Upper lobe of left lung (tissue), 6 donors: Measurements from ENCODE around the gene NFIX. TPM values are rescaled to one million over a fixed set of nuclear protein-coding genes. Genes with fewer than 3 reads are reported as not detected.
A peak's percentile ranks its signal among the peaks of the same experiment; 100 is the strongest.

Experiments
- ATAC-seq, 2 donors: fragments of 200-7000 bp; cut with Tn5 transposase; one replicate each; pipeline ENCODE4 v1.9.1; 2022; ENCODE audit warnings: mild to moderate bottlenecking in 2 of 2, moderate library complexity in 2 of 2; ENCODE audit not compliant: low FRiP score in 2 of 2
- DNase-seq, 2 donors: peaks; one replicate each; pipeline ENCODE4 v3.0.0-alpha.2; 2019 to 2020
- H3K27ac ChIP-seq, 4 donors: fragments of 200-600 bp; sonication (generic); one replicate each; pipeline ENCODE4 v1.5.1; 2016 to 2019
- H3K27me3 ChIP-seq, 4 donors: fragments of 200-600 bp; sonication (generic); one replicate each; pipeline ENCODE4 v1.5.1; 2017 to 2019
- H3K36me3 ChIP-seq, 4 donors: fragments of 200-600 bp; sonication (generic); one replicate each; pipeline ENCODE4 v1.5.1; 2016 to 2019
- H3K4me1 ChIP-seq, 4 donors: fragments of 200-600 bp; sonication (generic); one replicate each; pipeline ENCODE4 v1.5.1; 2018 to 2019
- H3K4me3 ChIP-seq, 4 donors: fragments of 200-600 bp; sonication (generic); one replicate each; pipeline ENCODE4 v1.5.1; 2017 to 2019; ENCODE audit warnings: mild to moderate bottlenecking in 2 of 4, moderate library complexity in 1 of 4
- H3K9me3 ChIP-seq, 4 donors: fragments of 200-600 bp; sonication (generic); one replicate each; pipeline ENCODE4 v1.5.1; 2018 to 2019
- CTCF ChIP-seq, 6 experiments: fragments of 450-650 bp in 4 of 6; fragments of 200-600 bp in 2 of 6; sonication (generic) in 2 of 6; IDR thresholded peaks; one replicate each; pipeline ENCODE4 v1.5.1; 2016 to 2019; ENCODE audit warnings: antibody characterized with exemption in 6 of 6
- EP300 ChIP-seq, 4 donors: sonication (generic); formaldehyde crosslinking; IDR thresholded peaks; one replicate each; pipeline ENCODE4 v1.5.1; 2017; ENCODE audit warnings: antibody characterized with exemption in 4 of 4, control low read depth in 2 of 4
- POLR2A ChIP-seq, 4 donors: fragments of 450-650 bp; IDR thresholded peaks; one replicate each; pipeline ENCODE4 v1.5.1; 2016 to 2017; ENCODE audit warnings: antibody characterized with exemption in 4 of 4, mild to moderate bottlenecking in 2 of 4
- POLR2AphosphoS5 ChIP-seq, 2 donors: sonication (generic); formaldehyde crosslinking; IDR thresholded peaks; one replicate each; pipeline ENCODE4 v1.5.1; 2017; ENCODE audit warnings: antibody characterized with exemption in 2 of 2
- WGBS, 2 donors: methylation state at CpG; one replicate each; pipeline ENCODE4 v1.1.5; 2017 to 2018; 5-methylcytosine and 5-hydroxymethylcytosine counted together
- total RNA-seq, 6 donors: library from RNA; depleted of rRNA in 4 of 6; stranded (reverse); fragments of >200 nt in 4 of 6; gene quantifications; one replicate each; pipeline versions ENCODE4 v1.1.0 to v1.2.1, GENCODE V29; 2016 to 2021
- donor health status: DM: no; HTN: no; CAD: no; lungs with moderate emphysema.
- donor health status: DM: no; HTN: yes; CAD: no; lungs with severe emphysema.

Gene NFIX
- total RNA-seq, 6 donors from 2014 or later = 64.0 to 188 (median 107) TPM

GRCh38 chr19:13139633-13140311 is 144.5 kb downstream of the NFIX start:
- peak overlapping the region in 1 of 4 donors; percentile 7 for H3K27ac ChIP-seq

GRCh38 chr19:13146763-13147563 is 151.7 kb downstream of the NFIX start:
- DNase-seq (peak in 1 of 2 donors; percentile 67), ATAC-seq (no peak)
- H3K4me3 ChIP-seq = no peak overlapping the region
- H3K4me1 ChIP-seq = peaks cover 10 to 41% (median 21%) of the 10 kb centered on the region in 4 donors
- H3K36me3 ChIP-seq = peaks cover 2 to 21% (median 20%) of the 10 kb centered on the region in 4 donors
- no peaks in the 10 kb centered on the region for H3K9me3 ChIP-seq
- no peaks in the 10 kb centered on the region for H3K27me3 ChIP-seq
- no peak for TF ChIP-seq EP300 (IDR thresholded peaks at IDR 0.05)
- TF ChIP-seq POLR2AphosphoS5 (IDR thresholded peaks at IDR 0.05) = peak; percentile 36 to 42
- peak overlapping the region; percentile 30 to 100 (median 65) for H3K27ac ChIP-seq
- WGBS, 2 donors = 71 to 80% methylated on average over 15 to 16 of the region's 16 CpGs

More at GRCh38 chr19:13139633-13140311, 144.5 kb downstream of the NFIX start:
- ATAC-seq (no peak), DNase-seq (no peak)
- Histone ChIP-seq H3K4me3 (no peak overlapping the region), H3K9me3 (no peaks in the 10 kb centered on the region), H3K36me3 (peaks cover 13 to 72% (median 57%) of the 10 kb centered on the region in 4 donors), H3K4me1 (peaks cover 3 to 22% (median 17%) of the 10 kb centered on the region in 4 donors), H3K27me3 (no peaks in the 10 kb centered on the region)
- WGBS, 2 donors = 67 to 78% methylated on average over 3 to 11 of the region's 11 CpGs
- TF ChIP-seq POLR2AphosphoS5 (IDR thresholded peaks at IDR 0.05) (no peak), POLR2A (IDR thresholded peaks at IDR 0.05) (no peak), CTCF (IDR thresholded peaks at IDR 0.05) (no peak), EP300 (IDR thresholded peaks at IDR 0.05) (no peak)

Other genes starting within 250 kb of the NFIX start
- gene BEST2, start 243.7 kb upstream of the NFIX start, total RNA-seq = under 1 TPM in 1 of 6 donors, not detected in 5; 0.11 TPM
- 100 to 1,000 TPM in 2 of 6 donors, 10 to 100 TPM in 4; 48.9 to 367 (median 79.6) TPM for gene HOOK2, start 219.9 kb upstream of the NFIX start, total RNA-seq
- 100 to 1,000 TPM; 127 to 422 (median 354) TPM for gene JUNB, start 204.0 kb upstream of the NFIX start, total RNA-seq
- 100 to 1,000 TPM in 4 of 6 donors, 10 to 100 TPM in 2; 57.6 to 173 (median 123) TPM for gene PRDX2, start 193.7 kb upstream of the NFIX start, total RNA-seq
- gene THSD8, start 193.4 kb upstream of the NFIX start, total RNA-seq = 1 to 10 TPM in 2 of 6 donors, not detected in 4; 4.6 to 6.0 TPM
- 1 to 10 TPM; 4.2 to 7.6 (median 5.6) TPM for gene RNASEH2A, start 188.9 kb upstream of the NFIX start, total RNA-seq
- not detected for gene RTBDN, start 160.9 kb upstream of the NFIX start, total RNA-seq
- gene MAST1, start 157.0 kb upstream of the NFIX start, total RNA-seq = under 1 TPM in 3 of 6 donors, not detected in 3; 0.17 to 0.89 (median 0.61) TPM
- 10 to 100 TPM; 34.6 to 87.2 (median 60.1) TPM for gene DNASE2, start 114.0 kb upstream of the NFIX start, total RNA-seq
- gene KLF1, start 108.3 kb upstream of the NFIX start, total RNA-seq = under 1 TPM in 4 of 6 donors, not detected in 2; 0.17 to 0.89 (median 0.42) TPM
- 10 to 100 TPM; 19.3 to 47.1 (median 33.3) TPM for gene GCDH, start 104.3 kb upstream of the NFIX start, total RNA-seq
- not detected for gene SYCE2, start 76.2 kb upstream of the NFIX start, total RNA-seq
- gene FARSA, start 61.8 kb upstream of the NFIX start, total RNA-seq = 100 to 1,000 TPM in 1 of 6 donors, 10 to 100 TPM in 5; 35.3 to 104 (median 53.4) TPM
- 1,000 to 10,000 TPM in 1 of 6 donors, 100 to 1,000 TPM in 5; 171 to 1,351 (median 423) TPM for gene CALR, start 56.9 kb upstream of the NFIX start, total RNA-seq
- gene RAD23A, start 49.6 kb upstream of the NFIX start, total RNA-seq = 100 to 1,000 TPM in 3 of 6 donors, 10 to 100 TPM in 3; 69.1 to 115 (median 98.8) TPM
- gene GADD45GIP1, start 38.3 kb upstream of the NFIX start, total RNA-seq = 10 to 100 TPM; 15.3 to 43.8 (median 26.6) TPM
- gene DAND5, start 25.9 kb upstream of the NFIX start, total RNA-seq = not detected
- 10 to 100 TPM; 22.6 to 55.5 (median 31.4) TPM for gene LYL1, start 107.4 kb downstream of the NFIX start, total RNA-seq
- gene TRMT1, start 121.3 kb downstream of the NFIX start, total RNA-seq = 10 to 100 TPM; 27.2 to 92.2 (median 33.1) TPM
- 10 to 100 TPM; 22.0 to 96.1 (median 55.7) TPM for gene NACC1, start 122.8 kb downstream of the NFIX start, total RNA-seq
- 100 to 1,000 TPM in 4 of 6 donors, 10 to 100 TPM in 2; 80.0 to 348 (median 107) TPM for gene STX10, start 154.9 kb downstream of the NFIX start, total RNA-seq
- gene IER2, start 154.9 kb downstream of the NFIX start, total RNA-seq = 100 to 1,000 TPM in 4 of 6 donors, 10 to 100 TPM in 2; 94.3 to 246 (median 129) TPM